GM19438 (cell line): ENCODE results near the gene GPA33.
"Not testable (repeated sequence)": the region's sequence is repeated elsewhere in the genome, so short reads cannot be mapped to it uniquely, and the experiment has no call there.

Source experiments
- ATAC-seq: cut with Tn5 transposase; IDR thresholded peaks from one replicate; pipeline ENCODE4 v1.9.1; 2021; ENCODE audit warnings: low read depth; ENCODE audit not compliant: unreplicated experiment

The GPA33 gene

DNA sequence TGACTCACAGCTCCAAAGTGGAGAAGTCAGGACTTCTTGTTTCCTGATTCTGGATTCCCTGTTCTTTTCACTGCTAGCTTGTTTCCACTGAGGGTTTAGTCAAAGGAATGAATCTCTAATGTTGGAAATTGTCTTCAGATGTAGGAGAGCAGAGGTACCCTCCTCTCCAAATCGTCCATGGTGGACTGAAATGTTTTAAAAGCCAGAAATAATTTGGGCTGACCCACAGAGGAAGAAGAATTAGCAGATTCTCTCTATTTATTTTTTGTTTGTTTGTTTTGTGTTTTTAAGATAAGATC lies 30.4 kb downstream of the GPA33 start:
- ATAC-seq, result no peak

DNA sequence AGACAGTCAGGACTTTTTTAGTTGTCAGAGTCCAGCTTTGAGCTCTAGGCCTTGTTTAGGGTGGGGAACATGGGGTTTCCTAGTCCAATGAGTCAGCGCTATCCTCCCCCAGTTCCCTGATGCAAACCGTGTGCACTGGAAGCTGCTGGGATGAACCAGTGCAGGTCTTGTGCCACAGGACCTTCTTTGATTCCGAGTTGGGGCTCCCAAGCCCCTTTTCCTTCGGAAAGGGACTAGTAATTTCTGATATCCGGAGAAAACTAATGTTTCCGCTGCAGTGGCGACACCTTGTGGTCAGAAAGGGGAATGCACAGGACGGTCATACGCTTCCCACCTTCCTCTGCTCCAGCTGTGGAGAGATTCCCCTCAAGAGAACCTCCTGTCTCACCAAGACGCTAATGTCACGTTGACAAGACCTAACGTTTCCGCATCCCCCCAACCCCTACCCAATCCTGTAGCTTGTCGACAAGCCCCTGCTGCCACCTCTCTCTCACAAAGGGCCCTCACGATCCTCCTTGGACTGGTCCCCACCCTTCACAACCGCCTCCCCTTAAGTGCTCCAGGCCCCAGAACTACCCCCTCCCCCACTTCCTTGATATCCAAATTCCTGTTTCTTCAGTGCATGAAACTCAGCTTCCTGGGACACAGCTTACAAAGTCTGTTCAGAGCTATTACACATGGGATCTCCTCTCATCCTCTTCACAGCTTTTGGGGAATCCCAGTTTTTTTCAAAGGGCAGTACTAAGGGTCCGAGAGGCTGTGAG lies 30.9 kb downstream of the GPA33 start:
- no peak for ATAC-seq

DNA sequence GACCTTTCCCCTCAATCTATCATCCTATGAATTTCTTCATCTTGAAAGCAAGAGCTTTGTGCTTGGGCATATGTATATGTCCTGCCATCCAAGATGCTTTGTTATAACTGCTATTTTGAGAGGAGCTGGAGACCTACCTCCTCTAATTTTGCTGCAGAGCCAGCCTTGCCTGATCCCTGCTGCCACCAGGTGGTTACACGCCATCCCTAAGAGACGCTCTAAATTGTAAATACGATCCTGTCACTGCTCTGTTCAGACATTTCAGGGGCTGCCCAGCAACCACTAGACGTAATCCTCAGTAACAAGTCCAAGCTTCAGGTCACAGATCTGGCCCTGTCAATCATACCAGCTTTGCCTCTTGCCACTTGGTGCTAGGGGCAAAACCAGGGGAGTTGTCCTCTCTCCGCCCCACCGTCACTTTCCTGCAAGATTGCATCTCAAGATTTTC lies 32.9 kb downstream of the GPA33 start:
- peak; percentile 70 for ATAC-seq

DNA sequence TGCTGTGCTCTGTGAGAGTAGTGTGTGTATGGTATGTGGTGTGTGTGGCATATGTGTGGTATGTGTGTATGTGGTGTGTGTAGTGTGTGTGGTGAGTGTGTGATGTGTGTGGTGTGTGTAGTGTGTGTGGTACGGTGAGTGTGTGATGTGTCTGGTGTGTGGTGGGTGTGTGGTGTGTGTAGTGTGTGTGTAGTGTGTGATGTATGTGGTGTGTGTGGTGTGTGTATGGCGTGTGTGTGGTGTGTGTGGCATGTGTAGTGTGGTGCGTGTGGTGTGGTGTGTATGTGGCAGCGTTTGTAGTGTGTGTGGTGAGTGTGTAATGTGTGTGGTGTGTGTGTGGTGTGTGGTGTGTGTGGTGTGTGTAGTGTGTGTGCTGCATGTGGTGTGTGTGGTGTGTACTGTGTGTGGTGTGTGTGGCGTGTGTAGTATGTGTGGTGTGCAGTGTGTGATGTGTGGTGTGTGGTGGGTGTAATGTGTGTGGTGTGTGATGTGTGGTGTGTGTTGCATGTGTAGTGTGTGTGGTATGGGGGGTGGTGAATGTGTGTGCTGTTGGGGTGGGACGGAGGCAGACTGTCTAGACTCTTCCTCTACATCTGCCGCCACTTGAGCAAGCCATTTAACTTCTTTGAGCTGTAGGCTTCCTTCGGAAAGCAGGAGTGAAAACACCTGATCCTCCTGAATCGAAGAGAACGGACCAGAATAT lies 33.5 kb downstream of the GPA33 start:
- peak; percentile 25 for ATAC-seq

DNA sequence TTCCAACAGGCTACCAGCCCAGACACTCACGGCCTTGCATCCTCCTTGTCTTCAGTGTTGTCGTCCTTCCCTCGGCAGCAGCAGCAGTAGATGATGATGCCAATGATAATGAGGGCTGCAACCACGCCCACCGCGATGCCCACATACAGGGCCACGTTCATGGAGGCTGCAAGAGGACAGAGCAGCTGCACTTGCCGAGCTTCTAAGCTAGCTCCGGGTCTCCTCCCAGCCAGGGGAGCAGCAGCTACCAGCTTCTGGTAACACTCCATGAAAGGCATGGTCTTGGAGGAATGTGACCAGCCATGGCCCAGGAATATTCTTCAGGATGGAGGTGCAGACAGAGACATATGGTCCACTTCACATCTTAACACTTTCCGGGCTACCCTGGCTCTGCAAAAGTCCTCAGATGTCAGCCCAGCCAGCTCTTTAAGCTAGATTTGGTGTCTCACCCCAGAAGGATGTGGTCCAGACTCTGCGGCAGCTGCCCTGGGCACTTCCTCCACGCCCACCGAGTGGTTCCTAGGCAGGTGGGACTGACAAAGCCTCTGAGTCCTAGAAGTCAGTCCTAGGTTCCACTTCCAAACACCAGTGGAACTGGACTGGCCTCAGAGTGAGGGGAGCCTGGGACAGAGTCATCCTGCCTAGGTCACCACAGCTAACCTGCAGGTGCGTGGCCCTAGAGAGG lies 35.1 kb downstream of the GPA33 start:
- no peak for ATAC-seq

DNA sequence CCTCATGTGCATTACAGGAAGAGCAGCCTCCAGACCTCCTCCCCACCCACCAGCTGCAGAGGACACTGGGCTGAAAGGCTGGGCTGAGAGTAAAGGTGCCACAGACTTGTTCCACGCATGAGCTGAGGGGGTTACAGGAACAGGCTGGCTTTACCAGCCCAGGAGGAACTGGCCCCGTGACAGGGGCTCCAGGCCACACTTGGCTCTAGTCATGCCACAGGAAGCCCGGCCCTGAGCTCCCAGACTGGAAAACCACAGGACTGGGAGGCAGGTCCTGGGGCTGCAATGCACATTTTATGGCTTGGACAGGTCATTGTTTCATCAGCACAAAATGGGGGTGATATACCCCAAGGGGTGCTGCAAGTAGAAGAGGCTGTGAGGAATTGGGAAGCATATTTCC lies 35.6 kb downstream of the GPA33 start:
- ATAC-seq, result no peak

DNA sequence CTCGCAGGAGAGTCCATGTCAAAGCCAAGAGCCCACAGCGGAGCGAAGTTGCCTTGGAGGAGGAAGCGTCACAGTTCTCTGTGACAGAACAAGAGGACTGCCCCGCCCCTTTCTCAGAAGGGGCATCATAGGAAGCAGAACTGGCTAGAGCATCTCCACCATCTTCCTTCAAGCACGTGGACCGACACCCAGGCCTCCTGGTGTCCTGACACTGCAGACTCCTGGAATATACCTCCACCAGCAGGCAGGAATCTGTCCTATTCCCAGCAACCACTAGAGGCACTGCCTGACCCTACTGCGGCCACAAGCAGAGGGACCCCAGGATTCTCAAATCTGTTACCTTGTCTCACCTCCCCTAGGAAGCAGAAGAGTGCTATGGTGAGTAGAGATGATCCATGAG lies 37.8 kb downstream of the GPA33 start:
- ATAC-seq, result no peak

DNA sequence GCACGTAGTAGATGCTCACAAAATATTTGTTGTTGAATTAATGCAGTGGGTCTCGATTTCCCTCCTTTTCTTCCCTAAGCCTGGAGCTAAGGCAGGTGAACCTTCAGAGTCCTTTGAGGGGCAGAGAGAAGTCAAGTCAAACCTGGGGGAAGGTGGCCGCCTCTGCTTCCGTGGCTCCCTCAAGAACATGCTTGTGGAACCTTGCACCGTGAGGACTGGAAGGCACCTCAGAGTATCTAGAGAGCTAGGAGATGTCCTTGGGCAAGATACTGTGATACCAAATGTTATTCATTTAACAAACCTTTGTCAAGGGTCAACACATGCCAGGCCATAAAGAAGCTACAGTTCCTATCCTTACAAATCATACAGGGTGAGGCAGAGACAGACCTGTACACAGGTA lies 38.3 kb downstream of the GPA33 start:
- ATAC-seq, result no peak

DNA sequence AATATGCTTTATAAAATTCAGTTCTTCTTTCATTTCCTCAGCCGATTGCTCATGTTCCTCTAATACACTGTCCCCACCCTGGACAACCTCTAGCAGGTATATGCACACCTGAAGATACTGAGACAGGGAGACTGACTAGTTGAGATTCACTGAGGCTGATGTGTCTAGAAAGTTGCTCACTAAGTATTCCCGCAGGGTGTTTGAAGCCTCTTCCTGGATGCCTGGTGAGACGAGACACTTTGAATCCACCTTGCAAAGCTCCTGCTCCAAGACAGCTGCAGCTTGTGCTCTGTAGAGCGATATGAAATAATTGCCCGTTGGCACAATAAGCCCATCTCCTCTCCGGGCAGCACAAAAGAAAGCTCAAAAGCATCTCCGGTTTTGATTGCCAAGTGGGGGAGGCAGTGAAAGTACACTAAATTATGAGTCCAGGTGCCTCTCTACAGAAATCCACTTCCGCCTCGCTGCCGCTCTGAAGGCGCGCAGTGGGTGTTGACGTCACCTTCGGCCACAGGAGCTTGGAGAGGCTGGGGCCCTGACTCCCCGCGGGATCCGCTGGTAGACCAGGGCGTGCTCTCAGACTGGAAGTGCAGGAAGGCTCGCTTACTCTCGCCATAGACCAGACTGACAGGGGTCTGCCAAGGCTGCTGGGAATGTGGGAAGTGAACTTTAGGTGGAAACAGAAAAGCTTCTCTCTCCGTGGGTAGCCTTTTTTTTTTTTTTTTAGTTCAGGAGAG lies 46.3 kb downstream of the GPA33 start:
- ATAC-seq, result peak; percentile 100

DNA sequence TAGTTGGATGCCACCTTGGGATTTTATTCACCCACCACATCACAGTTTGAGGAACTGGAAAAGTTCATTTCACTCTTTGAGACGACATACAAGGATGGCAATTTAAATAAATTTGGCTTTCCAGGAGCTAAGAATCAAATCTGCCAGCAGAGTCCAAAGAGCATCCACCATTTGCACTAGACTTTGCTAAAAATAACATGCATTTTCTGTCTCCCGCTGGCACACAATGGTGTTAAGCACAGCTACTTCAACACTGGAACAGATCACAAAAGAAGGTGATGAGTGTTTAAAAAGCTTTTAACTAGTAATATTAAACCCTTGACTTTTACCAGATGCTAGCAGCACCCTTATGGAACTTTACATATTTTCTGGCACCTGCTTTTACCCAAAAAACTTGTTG lies 56.5 kb downstream of the GPA33 start:
- no peak for ATAC-seq

DNA sequence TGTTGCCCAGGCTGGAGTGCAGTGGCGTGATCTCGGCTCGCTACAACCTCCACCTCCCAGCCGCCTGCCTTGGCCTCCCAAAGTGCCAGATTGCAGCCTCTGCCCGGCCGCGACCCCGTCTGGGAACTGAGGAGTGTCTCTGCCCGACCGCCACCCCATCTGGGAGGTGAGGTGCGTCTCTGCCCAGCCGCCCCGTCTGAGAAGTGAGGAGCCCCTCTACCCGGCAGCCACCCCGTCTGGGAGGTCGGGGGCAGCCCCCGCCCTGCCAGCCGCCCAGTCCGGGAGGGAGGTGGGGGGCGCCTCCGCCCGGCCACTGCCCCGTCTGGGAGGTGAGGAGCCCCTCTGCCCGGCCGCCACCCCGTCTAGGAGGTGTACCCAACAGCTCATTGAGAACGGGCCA lies 60.6 kb downstream of the GPA33 start:
- not testable (repeated sequence) for ATAC-seq

DNA sequence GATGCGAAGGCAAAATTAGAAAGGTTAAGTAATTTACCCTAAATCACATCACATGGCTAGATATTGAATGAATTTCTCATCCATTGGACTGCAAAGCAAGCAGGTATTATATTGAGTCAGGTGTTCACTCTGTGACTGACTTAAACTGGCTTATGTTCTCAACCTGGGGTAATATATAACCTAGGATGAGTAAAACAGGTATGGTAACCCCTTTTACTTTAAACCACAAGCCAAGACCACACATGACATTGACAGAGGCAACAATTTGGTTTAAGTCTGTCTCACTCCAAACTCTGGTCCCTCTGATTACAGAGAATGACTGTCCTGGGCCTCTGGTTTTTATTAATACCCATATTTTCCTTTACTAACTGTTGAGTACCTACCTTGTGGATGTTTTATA lies 67.8 kb downstream of the GPA33 start:
- ATAC-seq, result peak; percentile 94

DNA sequence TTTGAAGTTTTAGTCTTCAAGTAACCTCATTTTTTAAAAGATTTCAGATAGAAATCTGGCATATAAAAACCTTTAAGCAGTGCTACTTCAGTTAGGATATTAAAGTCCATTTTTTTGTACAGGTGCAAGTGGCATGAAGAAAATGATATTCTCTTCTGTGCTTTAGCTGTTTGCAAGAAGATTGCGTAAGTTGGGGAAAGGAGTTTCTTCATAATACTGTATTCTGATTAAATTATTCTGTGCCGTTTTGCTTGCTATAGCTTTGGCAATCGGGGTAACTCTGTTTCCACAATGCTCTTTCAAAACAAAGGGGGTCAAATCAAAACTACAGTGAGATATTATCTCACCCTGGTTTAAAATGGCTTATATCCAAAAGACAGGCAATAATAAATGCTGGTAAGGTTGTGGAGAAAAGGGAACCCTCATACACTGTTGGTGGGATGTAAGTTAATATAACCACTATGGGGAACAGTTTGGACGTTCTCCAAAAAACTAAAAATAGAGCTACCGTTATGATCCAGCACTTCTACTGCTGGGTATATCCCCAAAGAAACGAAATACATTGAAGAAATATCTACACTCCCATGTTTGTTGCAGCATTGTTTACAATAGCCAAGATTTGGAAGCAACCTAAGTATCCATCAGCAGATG lies 74.0 kb downstream of the GPA33 start:
- no peak for ATAC-seq

DNA sequence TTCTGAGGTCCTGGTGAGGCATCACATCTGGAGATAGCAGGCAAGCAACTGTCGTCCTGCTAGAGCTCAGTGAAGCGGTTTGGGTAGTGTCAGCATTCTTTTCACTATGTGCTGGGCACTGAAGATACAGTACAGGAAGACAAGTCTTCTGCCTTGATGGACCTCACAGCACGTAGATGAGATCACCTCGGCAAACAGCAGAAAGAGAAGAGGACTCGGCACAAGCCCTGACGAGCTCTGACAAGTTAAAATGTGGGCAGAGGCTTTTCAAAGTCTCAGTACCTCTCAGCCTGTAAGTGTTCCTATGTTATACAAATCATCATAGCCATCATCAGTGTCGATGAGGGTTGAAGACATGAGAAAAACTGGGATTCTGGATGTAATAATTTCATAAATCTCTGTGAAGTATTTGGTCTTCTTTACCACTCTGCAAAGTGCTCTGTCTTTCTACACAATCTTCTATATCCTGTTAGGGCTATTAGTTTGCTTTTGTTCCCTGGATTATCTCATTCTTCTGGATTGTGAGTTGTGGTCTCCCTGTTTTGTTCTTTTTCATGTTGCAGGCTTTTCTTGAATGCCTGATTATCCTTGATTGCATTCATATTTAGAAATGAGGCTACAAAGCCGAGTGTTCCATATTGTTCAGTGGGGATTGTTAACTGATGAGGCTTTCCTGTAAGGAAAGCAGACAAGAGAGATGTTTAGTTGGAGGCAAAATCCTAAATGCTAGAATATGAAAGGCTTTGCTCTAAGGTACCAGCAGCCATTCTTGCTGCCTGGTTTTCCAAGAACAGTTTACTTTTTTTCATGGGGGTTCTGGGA lies 76.9 kb downstream of the GPA33 start:
- no peak for ATAC-seq

DNA sequence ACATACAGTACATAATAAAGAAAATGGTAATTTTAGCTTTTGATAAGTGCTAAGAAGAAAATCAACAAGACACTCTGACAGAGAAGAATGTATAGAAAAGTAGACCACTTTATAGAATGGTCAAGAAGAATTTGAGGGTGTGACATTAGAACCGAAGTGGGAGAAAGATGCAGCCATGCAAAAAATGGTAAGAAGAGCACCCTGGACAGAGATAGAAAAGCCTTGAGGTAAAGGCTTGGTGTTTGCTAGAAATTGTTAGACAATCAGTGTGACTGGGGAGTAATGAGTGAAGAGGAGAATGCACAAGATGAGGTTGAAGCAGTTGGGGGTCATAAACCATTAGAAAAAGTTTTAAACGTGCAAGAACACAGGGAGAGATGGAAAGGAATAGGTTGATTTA lies 77.6 kb downstream of the GPA33 start:
- ATAC-seq, result no peak

DNA sequence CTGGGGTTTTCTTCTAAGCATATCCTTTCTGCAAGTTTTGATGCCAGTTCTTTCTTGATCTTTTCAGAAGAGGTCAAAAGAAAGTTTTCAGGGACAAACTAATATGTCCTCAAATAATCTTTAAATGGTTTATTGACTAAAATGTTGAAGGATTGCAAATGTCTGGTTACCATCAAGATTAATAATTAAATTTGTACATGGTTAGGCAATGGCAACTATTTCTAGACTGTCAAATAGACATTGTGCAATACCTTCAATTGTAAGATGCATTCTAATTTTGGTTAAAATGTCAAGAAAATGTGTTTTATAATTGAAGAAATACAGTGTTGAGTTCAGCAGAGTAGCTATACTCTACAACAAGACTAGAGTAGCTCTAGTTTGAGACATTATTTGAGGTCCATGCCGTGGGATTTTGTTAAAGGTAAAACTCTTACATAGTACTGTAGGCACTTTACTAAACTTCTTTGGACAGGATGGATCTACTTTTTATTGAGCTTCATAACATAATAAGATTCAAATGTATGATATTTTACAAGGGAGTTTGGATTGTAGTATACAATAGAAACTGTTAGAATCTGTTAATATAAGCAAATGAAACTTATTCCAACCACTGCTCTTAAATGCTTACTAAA lies 78.5 kb downstream of the GPA33 start:
- no peak for ATAC-seq

DNA sequence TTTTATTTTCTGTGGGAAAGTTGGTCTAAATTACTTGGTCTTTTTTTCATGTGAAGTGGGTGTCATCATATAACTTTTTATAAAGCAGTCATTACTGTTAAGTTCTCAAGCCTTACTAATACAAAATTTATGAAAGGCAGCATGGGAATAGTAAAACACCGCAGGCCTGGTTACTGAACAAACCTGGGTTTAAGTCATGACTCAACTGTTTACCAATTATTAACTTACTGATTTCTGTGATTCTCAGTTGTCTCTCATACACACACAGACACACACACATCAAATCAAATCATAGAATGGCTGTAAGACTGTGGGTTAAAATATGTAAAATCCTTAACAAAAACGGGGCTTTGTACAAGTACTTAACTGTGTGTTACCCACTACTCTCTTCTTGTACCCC lies 86.5 kb downstream of the GPA33 start:
- ATAC-seq, result no peak
